Iris pigment epithelial cell (primary cell): ENCODE data around the gene RAB1A.
A peak's percentile ranks its signal among the peaks of the same experiment; 100 is the strongest.

Experiments
- DNase-seq: peaks from one replicate; pipeline ENCODE4 v3.0.0-alpha.2; 2011; ENCODE audit warnings: low read depth

RAB1A gene

GRCh38 chr2:65061146-65061909, 68.6 kb downstream of the RAB1A start:
- no peak for DNase-seq

GRCh38 chr2:65059071-65059470, 70.8 kb downstream of the RAB1A start:
- no peak for DNase-seq

GRCh38 chr2:65057391-65058052, 72.4 kb downstream of the RAB1A start:
- peak; percentile 50 for DNase-seq

GRCh38 chr2:65057054-65057375, 72.9 kb downstream of the RAB1A start:
- no peak for DNase-seq

- DNase-seq = peak; percentile 98
Observed at GRCh38 chr2:65056215-65057053, 73.5 kb downstream of the RAB1A start, which contains the start of gene CEP68. Gene CEP68, plus strand, starts transcription at chr2:65056416. Its CDS starts 13,029 bp downstream, at chr2:65069445.

GRCh38 chr2:65055422-65056214, 74.3 kb downstream of the RAB1A start:
- no peak for DNase-seq

GRCh38 chr2:65054749-65055421, 75.0 kb downstream of the RAB1A start:
- DNase-seq = no peak

- no peak for DNase-seq
Observed at GRCh38 chr2:65053199-65053598, 76.7 kb downstream of the RAB1A start.

GRCh38 chr2:65050931-65051330, 79.0 kb downstream of the RAB1A start:
- peak; percentile 30 for DNase-seq

- no peak for DNase-seq
Observed at GRCh38 chr2:65049010-65049639, 80.8 kb downstream of the RAB1A start.

- no peak for DNase-seq
Observed at GRCh38 chr2:65046633-65047407, 83.1 kb downstream of the RAB1A start.

- DNase-seq = peak; percentile 62
Observed at GRCh38 chr2:65045651-65046050, 84.3 kb downstream of the RAB1A start.

GRCh38 chr2:65044097-65044735, 85.7 kb downstream of the RAB1A start:
- DNase-seq = no peak

GRCh38 chr2:65043001-65043400, 86.9 kb downstream of the RAB1A start:
- no peak for DNase-seq

GRCh38 chr2:65040400-65041261, 89.3 kb downstream of the RAB1A start:
- DNase-seq = peak; percentile 82

- DNase-seq = no peak
Observed at GRCh38 chr2:65039640-65040039, 90.3 kb downstream of the RAB1A start.

- DNase-seq = no peak
Observed at GRCh38 chr2:65037178-65037577, 92.7 kb downstream of the RAB1A start.
